ENCODE results near the gene WHRN. TPM values are rescaled to one million over a fixed set of nuclear protein-coding genes. Genes with fewer than 3 reads are reported as not detected.

The WHRN gene
- total RNA-seq, 2 donors from 2014 or later = 7.1 to 8.6 TPM

DNA sequence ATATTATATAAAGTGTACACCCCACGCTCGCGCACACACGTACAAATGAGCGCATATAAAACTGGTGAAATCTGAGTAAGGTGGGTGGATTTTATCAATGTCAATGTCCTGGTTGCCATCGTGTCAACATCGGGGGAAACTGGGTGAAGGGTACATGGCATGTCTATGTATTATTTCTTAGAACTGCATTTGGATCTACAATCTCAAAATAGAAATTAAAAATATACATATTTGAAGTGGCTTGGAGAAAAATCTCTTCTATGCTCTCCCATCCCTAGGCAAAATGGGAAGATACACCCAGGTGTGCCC is 763 bp upstream of the WHRN start:
- Mint-ChIP-seq H3K27me3 (ENCODE audit: low read depth) (peaks cover 38% of the 10 kb centered on the region), H3K4me1 (ENCODE audit: low read depth) (peaks cover 18% of the 10 kb centered on the region), H3K4me3 (peak overlapping the region; percentile 91 to 97), H3K36me3 (ENCODE audit: insufficient read depth in 2 of 2) (no peaks in the 10 kb centered on the region), H3K27ac (no peak overlapping the region), H3K9me3 (no peaks in the 10 kb centered on the region)
- DNase-seq (no peak), ATAC-seq (replicated peaks in 1 of 2) (no peak)

GRCh38 chr9:114504341-114505186 is 709 bp downstream of the WHRN start:
- Mint-ChIP-seq H3K27ac (no peak overlapping the region), H3K36me3 (ENCODE audit: insufficient read depth in 2 of 2) (no peaks in the 10 kb centered on the region), H3K9me3 (no peaks in the 10 kb centered on the region), H3K27me3 (ENCODE audit: low read depth) (peaks cover 38% of the 10 kb centered on the region), H3K4me1 (ENCODE audit: low read depth) (peaks cover 18% of the 10 kb centered on the region), H3K4me3 (peak overlapping the region; percentile 91 to 97)
- ATAC-seq (replicated peaks in 1 of 2) (peak; percentile 51 to 62), DNase-seq (peak; percentile 62 to 63)

DNA sequence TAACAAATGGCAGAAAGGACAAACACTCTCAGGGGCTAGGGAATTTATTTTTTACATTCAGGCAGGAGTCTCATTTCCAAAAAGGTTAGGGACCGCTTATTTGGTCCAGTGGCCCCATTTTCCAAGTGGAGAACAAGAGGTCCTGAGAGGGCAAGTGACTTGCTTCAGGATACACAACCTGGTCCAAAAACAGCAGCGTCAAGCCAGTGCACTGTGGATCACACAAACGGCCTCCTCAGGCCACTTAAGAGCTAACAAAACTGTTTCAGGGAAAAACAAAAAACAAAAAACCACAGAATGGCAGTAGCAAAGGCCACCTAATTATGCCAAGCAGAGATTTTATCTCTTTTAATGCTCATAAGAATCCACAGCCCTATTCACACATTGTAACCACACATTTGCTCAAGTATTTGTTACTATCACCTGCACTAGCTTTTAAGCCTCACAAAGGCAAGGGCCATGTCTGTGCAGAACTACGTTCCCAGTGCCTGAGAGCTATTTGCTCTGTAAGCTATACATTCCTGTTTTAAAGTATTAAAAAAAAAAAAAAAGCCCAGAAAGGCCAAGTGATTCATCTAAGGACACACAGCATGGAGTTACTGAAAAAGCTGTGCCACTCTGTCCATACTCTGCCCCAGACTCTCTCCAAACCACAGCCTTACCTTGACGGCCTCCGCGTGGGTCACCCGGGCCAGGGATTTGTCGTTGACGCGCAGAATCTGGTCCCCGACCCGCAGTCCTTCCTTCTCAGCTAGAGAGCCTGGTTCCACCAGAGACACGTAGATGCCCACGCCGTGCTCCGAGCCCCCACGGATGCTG is 1.5 kb downstream of the WHRN start:
- DNase-seq (no peak), ATAC-seq (replicated peaks in 1 of 2) (no peak)
- H3K4me1 Mint-ChIP-seq (ENCODE audit: low read depth) = peaks cover 18% of the 10 kb centered on the region
- peak overlapping the region; percentile 70 to 71 for H3K4me3 Mint-ChIP-seq
- no peaks in the 10 kb centered on the region for H3K9me3 Mint-ChIP-seq
- no peaks in the 10 kb centered on the region for H3K36me3 Mint-ChIP-seq (ENCODE audit: insufficient read depth in 2 of 2)
- H3K27me3 Mint-ChIP-seq (ENCODE audit: low read depth) = peaks cover 31% of the 10 kb centered on the region
- no peak overlapping the region for H3K27ac Mint-ChIP-seq

GRCh38 chr9:114503009-114503408 is 2.3 kb downstream of the WHRN start:
- ATAC-seq (replicated peaks in 1 of 2) (no peak), DNase-seq (no peak)
- Mint-ChIP-seq H3K9me3 (no peaks in the 10 kb centered on the region), H3K4me1 (ENCODE audit: low read depth) (peaks cover 18% of the 10 kb centered on the region), H3K27me3 (ENCODE audit: low read depth) (peaks cover 23% of the 10 kb centered on the region), H3K4me3 (peak overlapping the region; percentile 70 to 71), H3K27ac (no peak overlapping the region), H3K36me3 (ENCODE audit: insufficient read depth in 2 of 2) (no peaks in the 10 kb centered on the region)

DNA sequence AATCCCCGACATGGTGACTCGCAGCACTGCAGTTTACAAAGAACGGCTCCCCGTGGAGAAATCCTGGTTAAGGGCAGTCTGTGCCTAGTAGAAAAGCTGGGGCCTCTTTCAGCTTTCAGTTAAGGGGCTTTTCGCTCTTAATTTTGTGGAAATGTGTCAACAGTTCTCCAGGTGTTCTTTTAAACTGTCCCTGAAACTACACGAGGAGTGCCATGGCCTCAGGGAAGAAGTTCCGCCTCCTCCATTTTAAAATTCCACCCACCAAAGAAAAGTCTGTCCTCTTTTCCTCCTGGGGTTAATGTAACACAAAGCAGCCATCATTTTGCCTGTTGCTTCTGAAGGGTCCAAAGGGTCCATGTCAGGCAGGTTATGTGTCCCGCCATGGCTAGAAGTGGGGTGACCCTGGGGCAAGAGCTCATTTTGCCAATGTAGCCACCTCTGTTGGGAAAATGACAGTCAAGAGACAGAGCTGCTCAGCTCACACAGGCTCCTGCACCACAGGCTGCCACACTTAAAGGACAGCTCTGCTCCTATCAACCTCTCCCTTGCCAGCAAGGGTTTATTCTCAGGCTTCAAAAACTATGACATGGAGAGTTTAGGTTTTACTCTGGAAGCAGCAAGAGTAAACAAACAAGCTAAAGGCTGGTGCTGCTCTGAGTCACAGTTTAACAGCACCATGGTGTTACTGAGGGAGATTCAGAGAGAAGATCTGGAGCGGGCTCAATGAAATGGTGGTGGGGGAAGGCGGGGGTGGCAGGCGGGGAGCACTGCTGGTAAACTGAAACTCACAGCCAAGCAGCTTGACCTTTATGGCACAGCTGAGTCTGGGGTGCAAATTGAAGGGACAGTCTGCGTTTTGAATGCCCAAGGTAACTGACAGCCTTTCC is 3.2 kb downstream of the WHRN start:
- no peaks in the 10 kb centered on the region for H3K9me3 Mint-ChIP-seq
- H3K36me3 Mint-ChIP-seq (ENCODE audit: insufficient read depth in 2 of 2) = no peaks in the 10 kb centered on the region
- H3K27ac Mint-ChIP-seq = peak overlapping the region; percentile 24
- ATAC-seq (replicated peaks in 1 of 2) (peak; percentile 12 to 21), DNase-seq (no peak)
- H3K4me3 Mint-ChIP-seq = peak overlapping the region; percentile 4 to 64
- H3K4me1 Mint-ChIP-seq (ENCODE audit: low read depth) = peaks cover 27% of the 10 kb centered on the region
- H3K27me3 Mint-ChIP-seq (ENCODE audit: low read depth) = peaks cover 14% of the 10 kb centered on the region

- no peak for DNase-seq
- ATAC-seq (replicated peaks in 1 of 2) = no peak
- peaks cover 1% of the 10 kb centered on the region for H3K27me3 Mint-ChIP-seq (ENCODE audit: low read depth)
- H3K36me3 Mint-ChIP-seq (ENCODE audit: insufficient read depth in 2 of 2) = no peaks in the 10 kb centered on the region
- H3K9me3 Mint-ChIP-seq = no peaks in the 10 kb centered on the region
- H3K4me3 Mint-ChIP-seq = no peak overlapping the region
- no peak overlapping the region for H3K27ac Mint-ChIP-seq
- H3K4me1 Mint-ChIP-seq (ENCODE audit: low read depth) = peaks cover 27% of the 10 kb centered on the region
Observed at GRCh38 chr9:114500697-114501292, 4.5 kb downstream of the WHRN start.

DNA sequence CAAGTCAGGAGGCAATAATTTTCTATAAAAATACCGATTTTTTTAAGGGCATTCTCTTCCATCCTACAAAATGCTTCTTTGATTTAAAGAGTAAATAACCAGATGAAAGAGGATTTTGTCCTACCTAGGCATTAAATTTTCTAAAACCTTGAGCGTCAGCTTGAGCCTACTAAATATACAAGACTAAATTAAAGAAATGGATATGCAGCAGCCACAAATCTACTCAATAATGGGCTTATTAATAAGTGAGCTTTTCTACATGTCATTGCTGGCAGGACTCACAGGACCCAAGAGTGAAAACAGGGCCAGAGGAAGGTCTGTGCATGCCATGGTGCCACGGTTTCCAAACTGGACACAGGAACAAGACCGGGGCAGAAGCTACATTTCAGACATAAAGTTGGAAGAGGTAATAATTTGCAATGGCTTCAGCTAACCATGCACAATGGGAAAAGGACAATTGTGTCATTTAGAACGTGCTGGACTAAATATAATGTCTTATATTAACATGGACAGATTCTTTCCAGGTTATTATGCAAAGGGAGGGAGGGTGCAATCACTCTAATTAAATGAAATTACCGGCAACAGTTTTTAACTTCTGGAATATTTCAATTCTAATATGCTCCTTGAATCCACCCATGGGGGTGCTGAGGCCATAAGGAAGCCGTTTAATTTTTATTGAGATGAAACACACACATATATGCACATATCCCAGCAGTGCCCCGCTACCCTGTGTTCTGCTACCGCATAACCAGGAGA is 5.2 kb downstream of the WHRN start:
- Mint-ChIP-seq H3K4me1 (ENCODE audit: low read depth) (peaks cover 24% of the 10 kb centered on the region), H3K27ac (no peak overlapping the region), H3K27me3 (ENCODE audit: low read depth) (peaks cover 6% of the 10 kb centered on the region), H3K36me3 (ENCODE audit: insufficient read depth in 2 of 2) (no peaks in the 10 kb centered on the region), H3K4me3 (no peak overlapping the region), H3K9me3 (no peaks in the 10 kb centered on the region)
- ATAC-seq (replicated peaks in 1 of 2) (no peak), DNase-seq (no peak)

DNA sequence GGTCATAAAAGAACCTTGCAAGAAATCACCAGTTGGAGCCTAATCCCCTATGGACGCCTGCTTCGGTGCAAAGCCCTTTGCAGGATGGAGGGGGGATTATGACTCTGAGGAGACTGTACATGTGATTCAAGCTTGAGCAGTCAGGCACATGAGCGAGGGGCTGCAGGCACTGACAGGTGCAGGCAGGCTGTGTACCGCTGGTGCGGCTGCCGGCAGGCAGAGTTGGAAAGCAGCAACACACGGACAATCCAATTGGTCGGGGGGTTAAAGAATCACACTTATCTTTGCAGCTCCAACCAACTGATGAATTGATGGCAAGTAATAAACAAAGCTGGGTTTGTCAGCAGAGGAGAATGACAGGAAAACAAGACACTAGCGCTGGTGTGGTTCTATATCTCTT is 5.7 kb downstream of the WHRN start:
- Mint-ChIP-seq H3K4me1 (ENCODE audit: low read depth) (peaks cover 24% of the 10 kb centered on the region), H3K9me3 (no peaks in the 10 kb centered on the region), H3K4me3 (no peak overlapping the region), H3K36me3 (ENCODE audit: insufficient read depth in 2 of 2) (no peaks in the 10 kb centered on the region), H3K27me3 (ENCODE audit: low read depth) (peaks cover 8% of the 10 kb centered on the region), H3K27ac (no peak overlapping the region)
- DNase-seq = no peak
- no peak for ATAC-seq (replicated peaks in 1 of 2)

DNA sequence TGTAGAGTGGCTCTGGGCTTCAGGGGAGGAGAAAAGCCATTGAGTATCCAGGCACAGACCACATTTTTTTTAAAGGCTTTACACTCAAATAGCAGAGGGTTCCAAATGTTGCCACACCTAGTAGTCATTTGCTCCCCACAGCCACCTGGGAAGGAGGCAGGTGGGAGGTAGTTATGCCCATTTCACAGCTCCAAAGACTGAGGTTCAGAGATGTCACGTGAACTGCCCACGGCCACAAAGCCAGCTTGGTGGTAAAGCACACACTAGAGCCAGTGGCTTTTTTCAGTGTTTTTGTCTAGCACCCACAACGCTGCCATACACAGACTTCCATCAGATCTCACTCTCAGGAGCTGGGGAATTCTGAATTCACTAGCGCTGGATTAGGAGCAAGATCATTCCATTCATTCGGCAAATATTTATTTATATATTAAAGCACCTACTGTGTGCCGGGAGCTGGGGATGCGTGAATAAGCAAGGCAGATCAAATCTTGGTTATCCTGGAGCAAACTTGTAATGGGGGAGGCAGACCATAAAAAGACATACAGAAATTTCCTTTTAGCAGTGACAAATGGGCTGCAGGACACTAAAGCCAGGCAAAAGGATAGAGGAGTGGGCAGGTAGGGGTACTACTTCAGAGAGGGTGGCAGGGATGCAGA is 7.4 kb downstream of the WHRN start:
- no peak for DNase-seq
- no peaks in the 10 kb centered on the region for H3K36me3 Mint-ChIP-seq (ENCODE audit: insufficient read depth in 2 of 2)

DNA sequence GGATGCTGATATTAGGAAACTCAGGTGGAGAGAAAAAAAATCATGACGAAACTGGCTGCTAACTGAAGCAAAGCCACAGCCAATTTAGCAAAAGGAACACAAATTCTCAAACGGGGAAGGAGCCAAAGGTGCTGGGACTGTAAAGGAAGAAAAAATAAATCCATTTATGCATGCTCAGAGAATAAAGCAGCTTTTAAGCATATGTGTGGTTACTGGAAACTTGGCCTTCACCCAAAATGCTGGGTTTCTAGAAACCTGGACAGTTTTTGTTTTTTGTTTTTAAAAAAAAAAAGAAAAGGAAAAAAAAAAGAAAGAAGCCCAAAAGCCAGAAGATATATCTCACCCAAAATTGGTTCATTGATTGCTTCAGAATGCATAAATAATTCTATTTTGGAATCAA is 8.0 kb downstream of the WHRN start:
- Mint-ChIP-seq H3K36me3 (ENCODE audit: insufficient read depth in 2 of 2) (no peaks in the 10 kb centered on the region), H3K27me3 (ENCODE audit: low read depth) (peaks cover 8% of the 10 kb centered on the region), H3K4me3 (no peak overlapping the region), H3K9me3 (no peaks in the 10 kb centered on the region), H3K27ac (no peak overlapping the region), H3K4me1 (ENCODE audit: low read depth) (peaks cover 21% of the 10 kb centered on the region)
- DNase-seq (no peak), ATAC-seq (replicated peaks in 1 of 2) (no peak)

More for the DNA sequence above, 7.4 kb downstream of the WHRN start:
- ATAC-seq (replicated peaks in 1 of 2) = peak in 1 of 2 donors; percentile 26
- H3K27me3 Mint-ChIP-seq (ENCODE audit: low read depth) = peaks cover 8% of the 10 kb centered on the region
- H3K27ac Mint-ChIP-seq = no peak overlapping the region
- H3K9me3 Mint-ChIP-seq = no peaks in the 10 kb centered on the region
- peaks cover 27% of the 10 kb centered on the region for H3K4me1 Mint-ChIP-seq (ENCODE audit: low read depth)
- no peak overlapping the region for H3K4me3 Mint-ChIP-seq

- Mint-ChIP-seq H3K9me3 (no peaks in the 10 kb centered on the region), H3K27ac (no peak overlapping the region), H3K4me3 (no peak overlapping the region), H3K36me3 (ENCODE audit: insufficient read depth in 2 of 2) (no peaks in the 10 kb centered on the region), H3K4me1 (ENCODE audit: low read depth) (peaks cover 16% of the 10 kb centered on the region), H3K27me3 (ENCODE audit: low read depth) (peaks cover 8% of the 10 kb centered on the region)
- DNase-seq (no peak), ATAC-seq (replicated peaks in 1 of 2) (no peak)
Observed at GRCh38 chr9:114496011-114496410, 9.3 kb downstream of the WHRN start.
